Left ventricle myocardium superior (tissue), 1 donor: ENCODE results near the gene CCDC188. TPM values are rescaled to one million over a fixed set of nuclear protein-coding genes. Genes with fewer than 3 reads are reported as not detected.
A peak's percentile ranks its signal among the peaks of the same experiment; 100 is the strongest.
"Not testable (repeated sequence)": the region's sequence is repeated elsewhere in the genome, so short reads cannot be mapped to it uniquely, and the experiment has no call there.

Experiments used
- ATAC-seq: fragments of 200-7000 bp; cut with Tn5 transposase; one replicate; pipeline ENCODE4 v1.9.1; 2020; ENCODE audit warnings: mild to moderate bottlenecking, moderate library complexity
- DNase-seq: peaks from one replicate; pipeline ENCODE4 v3.0.0-alpha.2; 2020
- intact Hi-C: fragments of 100-400 bp; cut with micrococcal nuclease; formaldehyde crosslinking; loops from one replicate; pipeline ENCODE4 v1.11.0; 2022
- total RNA-seq: library from RNA; stranded (reverse); fragmentation: NEBNext Ultra II Directional; extraction: Animal tissue kit (Norgen Biotek cat#: 25700); gene quantifications from one replicate; pipeline ENCODE4 v1.2.1, GENCODE V29; 2021
- donor health status: DM: no; HTN: yes; CAD: no; lungs with severe emphysema.

The CCDC188 gene
- total RNA-seq, 1 donor from 2014 or later: 0.27 TPM

DNA sequence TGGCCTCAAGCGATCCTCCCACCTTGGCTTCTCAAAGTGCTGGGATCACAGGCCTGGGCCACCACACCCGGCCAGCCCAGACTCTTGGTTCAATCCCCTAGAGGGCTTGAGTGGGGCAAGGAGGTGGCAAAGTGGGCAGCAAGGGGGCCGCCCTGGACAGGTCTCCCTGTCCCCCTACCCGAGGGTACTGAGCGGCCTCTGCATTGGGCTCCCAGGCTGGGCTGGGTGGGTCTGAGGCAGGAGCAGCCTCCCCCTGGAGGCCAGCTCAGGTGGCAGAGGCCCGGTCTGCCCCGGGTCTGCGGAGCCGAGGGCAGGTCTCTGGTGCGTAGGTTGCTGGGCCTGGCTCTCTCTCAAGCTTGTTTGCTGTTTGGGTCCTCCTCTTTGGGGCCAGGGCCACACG is 22.4 kb upstream of the CCDC188 start:
- no peak for DNase-seq
- ATAC-seq: no peak
- intact Hi-C loops: no loop called here

DNA sequence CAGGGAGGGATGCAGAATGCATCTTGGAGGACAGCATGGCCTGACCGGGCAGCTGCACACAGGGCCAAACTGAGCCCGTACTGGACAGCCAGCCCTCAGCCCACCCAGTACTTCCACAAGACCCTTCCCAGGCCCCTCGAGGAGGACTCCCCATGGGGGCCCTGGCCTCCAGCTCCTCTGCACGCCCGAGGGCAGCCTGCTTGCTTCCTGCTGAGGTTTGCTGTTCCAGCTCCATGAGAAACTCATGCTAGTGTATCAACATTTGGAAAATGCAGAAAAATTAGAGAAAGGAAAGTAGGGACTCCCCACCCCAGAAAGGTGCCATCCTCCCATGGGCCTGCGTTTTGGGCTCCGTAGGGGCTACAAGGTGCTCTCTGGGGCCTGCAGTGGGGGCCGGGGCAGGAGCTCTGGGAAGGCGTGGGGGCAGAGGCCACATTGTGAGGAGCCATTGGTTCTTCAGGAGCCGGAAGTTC is 21.3 kb upstream of the CCDC188 start:
- ATAC-seq (no peak), DNase-seq (no peak)
- intact Hi-C loops: no loop called here

DNA sequence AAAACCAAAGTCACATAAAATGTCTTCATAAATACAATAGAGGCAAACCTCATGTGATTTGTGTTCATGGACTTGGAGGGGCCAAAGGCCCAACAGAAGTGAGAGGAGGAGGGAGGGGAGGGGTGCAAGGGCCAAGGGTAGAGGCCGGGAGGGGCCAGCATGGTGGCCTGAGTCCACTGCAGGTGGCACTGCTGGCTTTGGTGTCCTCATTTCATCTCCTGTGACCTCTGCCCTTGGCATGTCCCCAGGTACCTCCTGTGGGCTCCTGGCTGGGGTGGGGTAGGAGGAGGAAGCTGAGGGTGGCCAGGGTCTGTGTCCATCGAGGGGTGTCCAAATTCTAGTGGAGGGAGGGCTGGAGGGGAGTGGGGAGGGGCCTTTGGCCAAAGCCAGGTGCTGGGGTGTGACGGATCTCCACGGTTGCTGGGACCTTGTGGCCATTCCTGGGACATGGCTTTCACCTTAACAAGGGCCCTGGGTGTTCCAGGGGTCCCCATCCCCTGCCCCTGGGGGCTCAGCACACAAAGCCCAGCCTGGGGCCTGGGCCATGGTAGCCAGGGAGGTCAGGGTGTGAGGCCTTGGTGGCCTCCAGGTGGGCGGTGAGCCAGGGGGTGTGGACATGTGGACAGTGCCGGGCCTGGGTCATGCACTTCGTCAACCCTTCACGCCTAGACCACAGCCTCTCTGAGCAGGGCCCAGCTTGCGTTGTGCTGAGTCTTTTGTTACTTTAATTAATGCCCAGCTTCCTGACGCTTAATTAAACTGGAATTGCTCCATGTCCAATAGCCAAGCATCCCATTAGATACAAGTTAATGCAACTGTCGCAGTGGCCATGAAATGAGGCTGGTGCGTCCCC is 20.7 kb upstream of the CCDC188 start:
- intact Hi-C loops: no loop called here
- ATAC-seq (no peak), DNase-seq (no peak)

DNA sequence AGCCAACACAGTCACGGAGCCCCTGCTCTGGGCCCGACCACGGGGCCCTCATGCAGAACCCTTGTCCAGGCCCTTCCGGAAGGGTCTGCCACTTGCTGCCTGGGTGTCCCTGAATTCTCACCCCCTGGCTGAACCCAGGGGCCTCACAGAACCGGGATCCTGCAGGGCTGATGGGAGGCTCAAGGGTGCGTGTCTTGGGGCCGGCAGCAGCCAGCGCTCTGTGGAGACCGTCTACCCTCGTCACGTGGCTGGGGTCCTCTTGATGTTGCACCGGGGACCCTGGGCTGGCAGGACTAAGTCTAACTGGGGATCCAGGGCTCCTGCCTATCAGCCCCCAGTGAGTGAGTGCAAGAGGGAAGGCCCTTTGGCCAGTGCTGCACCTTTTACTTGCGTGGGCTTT is 19.3 kb upstream of the CCDC188 start:
- DNase-seq (no peak), ATAC-seq (no peak)
- intact Hi-C loops: no loop called here

DNA sequence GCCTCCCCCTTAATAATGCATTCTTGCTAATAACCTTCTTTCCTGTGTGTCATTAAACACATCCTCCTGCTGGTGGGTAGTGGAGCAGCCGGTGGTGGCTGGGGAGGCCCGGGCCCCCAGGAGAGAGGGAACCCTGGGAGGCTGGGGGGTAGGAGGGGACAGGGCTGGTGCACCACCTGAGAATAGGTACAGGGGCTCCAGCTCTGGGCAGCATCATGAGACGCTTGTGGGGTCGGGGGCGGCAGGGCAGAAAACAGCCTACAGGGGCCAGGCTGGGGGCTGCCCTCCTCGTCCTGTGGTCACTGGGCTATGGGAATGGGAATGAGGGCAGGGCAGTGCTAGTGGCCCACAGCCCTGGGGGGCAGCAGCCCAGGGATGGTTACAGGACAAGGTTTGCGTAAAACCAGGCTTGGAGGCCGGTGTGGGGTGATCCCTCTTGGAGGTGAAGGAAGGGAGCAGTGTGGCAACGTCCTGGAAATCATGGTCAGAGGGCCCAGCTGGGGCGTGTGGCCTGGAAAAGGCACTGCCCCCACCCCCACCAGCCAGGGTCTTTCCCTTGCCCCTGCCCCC is 18.5 kb upstream of the CCDC188 start:
- intact Hi-C loops: no loop called here
- DNase-seq (no peak), ATAC-seq (no peak)

DNA sequence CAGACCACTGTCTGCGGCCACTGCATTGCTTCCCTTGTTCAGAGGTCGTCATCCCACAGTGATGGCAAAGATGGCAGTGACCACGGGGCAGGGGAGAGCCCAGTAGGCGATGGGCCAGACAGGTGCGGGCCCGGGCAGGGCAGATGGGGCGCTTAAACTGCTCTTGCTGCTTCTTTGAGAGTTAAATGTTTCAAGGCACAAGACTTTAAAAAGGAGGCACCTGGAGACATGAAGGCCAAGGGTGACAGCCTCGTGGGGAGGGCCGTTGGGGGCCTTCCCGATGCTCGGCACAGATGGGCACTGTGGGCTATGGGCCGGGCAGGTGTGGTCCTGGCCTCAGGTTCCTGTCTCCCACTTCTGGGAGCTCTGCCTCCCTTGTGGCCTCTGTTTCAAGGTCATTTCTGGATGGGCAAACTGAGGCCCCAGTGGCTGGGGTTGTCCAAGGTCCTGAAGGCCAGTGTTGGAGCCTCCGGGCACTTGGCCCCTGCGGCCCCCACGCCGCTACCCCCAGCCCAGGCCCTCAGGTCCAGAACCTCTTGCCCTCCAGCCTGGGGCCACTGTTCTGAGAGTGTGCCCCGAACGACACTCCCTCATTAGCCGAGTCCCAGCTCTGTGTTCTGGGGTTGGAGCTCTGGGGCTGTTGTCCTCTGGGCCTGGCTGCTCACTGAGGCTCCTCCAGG is 16.9 kb upstream of the CCDC188 start:
- intact Hi-C loops: no loop called here
- DNase-seq (no peak), ATAC-seq (no peak)

DNA sequence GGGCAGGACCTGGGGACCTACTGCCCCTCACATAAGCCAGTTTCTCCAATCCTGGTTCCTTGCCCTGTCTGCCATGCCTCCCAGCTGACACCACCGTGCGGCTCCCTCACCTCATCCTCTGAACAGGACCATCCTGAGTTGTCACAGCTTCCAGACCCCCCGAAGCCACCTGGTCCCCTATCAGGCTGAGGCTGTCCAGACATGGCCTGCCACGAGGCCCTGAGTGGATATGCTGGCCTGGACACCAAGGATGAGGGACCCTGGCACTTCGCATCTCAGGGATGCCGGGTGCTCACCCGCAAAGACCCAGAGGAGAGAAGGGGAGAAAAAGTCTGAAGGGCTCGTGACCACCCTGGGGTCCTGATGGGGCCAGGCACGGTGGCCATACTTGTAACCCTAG is 15.8 kb upstream of the CCDC188 start:
- DNase-seq (no peak), ATAC-seq (no peak)
- intact Hi-C loops: no loop called here

DNA sequence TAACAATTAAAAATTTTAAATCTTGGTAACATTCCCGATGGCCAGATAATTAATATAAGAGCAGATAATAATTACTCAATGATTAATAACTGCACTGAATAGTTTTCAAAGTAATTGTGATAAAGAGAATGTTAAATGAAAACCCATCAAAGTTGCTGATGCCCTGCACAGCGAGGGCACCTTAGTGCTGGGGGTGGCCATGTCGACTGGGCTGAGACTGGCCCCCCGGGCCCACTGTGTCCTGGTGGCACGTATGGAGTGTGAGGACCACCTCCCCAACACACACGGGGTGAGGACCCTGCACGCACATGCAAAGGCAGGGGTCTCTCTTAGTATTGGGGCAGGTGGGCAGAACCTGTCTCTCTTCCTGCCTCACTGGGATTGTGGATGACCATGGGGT is 15.1 kb upstream of the CCDC188 start:
- no peak for DNase-seq
- intact Hi-C loops: no loop called here
- no peak for ATAC-seq

DNA sequence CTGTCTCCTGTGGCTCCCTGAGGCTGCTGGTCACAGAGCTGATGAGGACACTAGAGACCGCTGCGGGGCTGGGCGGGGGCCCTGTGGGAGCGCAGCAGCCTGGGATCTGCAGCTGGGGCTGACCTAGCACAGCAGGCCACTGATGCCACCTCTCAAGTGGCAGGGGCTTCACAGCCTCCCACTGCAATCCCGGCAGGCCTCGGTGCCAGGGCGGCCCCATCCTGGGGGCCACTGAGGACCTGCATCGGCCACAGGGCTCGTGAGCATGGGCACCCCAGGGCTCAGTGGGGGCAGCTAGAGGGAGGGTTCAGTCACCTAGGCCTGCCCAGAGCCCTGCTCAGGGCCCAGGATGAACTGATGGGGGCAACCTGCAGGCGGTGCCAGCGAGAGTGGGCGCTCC is 14.6 kb upstream of the CCDC188 start:
- DNase-seq (no peak), ATAC-seq (no peak)
- intact Hi-C loops: no loop called here

DNA sequence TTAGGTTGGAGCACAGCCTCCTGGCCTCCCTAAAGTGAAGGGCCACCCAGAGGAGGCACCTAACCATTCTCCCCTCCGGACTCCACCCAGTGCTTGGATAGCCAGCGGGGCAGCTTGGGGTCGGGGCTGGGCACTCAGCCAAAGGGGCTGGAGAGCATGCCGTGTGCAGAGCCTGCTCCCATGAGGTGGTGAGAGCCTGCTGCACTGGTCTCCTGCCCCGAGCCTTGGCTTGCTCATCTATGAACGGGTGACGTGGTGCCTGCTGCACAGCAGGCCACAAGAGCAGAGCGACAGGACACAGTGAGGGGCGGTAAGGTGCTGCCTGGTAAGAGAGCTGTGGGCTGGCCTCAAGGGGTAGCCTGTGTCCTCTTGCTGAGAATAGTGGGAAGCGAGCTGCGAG is 14.0 kb upstream of the CCDC188 start:
- ATAC-seq (no peak), DNase-seq (no peak)
- intact Hi-C loops: no loop called here

DNA sequence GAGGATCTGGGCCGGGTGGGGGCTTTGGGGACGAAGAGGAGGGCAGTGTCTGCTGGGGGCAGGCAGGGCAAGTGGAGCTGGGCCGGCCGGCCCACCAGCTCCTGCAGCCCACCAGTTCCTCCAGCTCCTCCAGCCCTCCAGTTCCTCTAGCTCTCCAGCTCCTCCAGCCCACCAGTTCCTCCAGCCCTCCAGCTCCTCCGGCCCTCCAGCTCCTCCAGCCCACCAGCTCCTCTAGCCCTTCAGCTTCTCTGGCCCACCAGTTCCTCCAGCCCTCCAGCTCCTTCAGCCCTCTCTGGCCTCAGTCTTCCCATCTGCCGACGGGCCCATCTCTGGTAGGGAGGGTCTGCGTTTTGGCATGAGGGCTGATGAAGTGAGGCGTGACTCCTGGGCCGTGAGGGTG is 9.2 kb upstream of the CCDC188 start:
- intact Hi-C loops: no loop called here
- DNase-seq: no peak
- ATAC-seq: no peak

DNA sequence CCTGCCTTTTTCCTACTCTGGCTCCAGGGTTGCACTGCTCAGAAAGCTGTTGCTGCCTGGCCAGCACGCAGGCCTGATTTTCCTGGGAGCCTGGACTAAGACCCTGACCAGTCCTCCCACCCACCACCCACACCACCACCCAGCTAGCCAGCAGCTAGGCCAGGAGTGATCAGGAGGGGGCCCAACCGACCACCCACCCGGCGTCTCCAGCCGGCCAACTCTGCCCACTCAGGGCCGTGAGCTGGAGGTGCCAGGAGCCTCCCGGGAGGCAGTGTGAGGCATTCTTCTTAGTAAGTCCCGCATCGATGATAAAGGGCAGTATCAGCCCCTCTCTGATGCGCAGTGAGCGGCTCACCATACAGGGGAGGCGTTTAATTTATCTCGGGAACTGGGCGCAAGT is 8.7 kb upstream of the CCDC188 start:
- not testable (repeated sequence) for DNase-seq, ATAC-seq
- intact Hi-C loops: loop anchor here (5.0 kb wide), 1 partner anchor 113 kb away; no protein-coding TSS in a partner anchor

DNA sequence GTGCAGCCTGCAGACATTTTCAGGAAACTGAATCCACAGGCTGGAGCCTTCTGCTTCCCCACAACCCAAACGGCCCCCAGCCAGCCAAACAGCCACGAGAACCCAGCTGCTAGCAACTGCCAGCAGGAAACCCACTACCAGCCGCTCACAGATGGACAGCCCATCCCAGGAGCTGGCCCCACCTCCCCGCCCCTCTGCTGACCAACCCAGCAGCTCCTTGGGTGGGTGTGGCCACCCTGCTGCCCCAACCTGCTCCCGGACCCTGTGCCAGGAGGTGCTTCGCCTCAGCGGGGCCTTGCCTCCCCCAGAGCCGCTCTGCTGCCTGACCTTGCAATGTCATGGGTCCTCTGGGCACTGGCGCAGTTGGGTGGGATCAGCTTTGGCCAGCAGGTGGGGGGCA is 8.2 kb upstream of the CCDC188 start:
- ATAC-seq (no peak), DNase-seq (no peak)
- intact Hi-C loops: loop anchor here (5.0 kb wide), 1 partner anchor 113 kb away; no protein-coding TSS in a partner anchor

DNA sequence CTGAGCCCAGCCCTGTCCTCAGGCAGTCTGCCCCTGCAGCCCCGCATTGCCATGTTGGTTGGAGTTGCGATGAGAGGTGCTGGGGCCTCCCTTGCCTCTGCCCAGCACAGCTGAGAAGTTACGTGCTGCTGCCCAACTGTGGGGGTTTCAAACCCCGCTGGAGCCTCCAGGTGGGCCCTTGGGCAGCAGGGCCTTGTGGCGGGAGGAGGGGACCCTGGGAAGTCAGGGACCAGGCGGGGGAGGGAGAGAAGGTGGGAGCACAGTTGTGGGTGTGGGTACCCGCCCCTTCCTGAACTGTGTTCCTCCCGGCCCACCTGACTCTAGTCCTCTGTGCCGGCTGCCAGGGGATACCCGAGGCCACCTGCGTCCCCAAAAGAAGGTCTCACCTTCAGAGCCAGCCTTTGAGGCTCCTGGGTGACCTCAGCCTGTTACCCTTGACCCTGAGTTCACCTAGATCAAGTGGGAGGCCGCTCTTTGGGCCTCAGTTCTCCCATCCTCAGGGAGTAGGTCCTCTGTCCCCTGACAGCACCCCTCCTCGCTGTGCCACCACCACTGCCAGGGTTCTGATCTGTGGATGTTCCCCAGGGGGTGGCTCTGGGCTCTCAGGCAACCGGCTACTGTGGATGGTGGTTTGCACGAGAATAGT is 7.7 kb upstream of the CCDC188 start:
- ATAC-seq: no peak
- DNase-seq: no peak
- intact Hi-C loops: loop anchor here (5.0 kb wide), 1 partner anchor 114 kb away; no protein-coding TSS in a partner anchor

DNA sequence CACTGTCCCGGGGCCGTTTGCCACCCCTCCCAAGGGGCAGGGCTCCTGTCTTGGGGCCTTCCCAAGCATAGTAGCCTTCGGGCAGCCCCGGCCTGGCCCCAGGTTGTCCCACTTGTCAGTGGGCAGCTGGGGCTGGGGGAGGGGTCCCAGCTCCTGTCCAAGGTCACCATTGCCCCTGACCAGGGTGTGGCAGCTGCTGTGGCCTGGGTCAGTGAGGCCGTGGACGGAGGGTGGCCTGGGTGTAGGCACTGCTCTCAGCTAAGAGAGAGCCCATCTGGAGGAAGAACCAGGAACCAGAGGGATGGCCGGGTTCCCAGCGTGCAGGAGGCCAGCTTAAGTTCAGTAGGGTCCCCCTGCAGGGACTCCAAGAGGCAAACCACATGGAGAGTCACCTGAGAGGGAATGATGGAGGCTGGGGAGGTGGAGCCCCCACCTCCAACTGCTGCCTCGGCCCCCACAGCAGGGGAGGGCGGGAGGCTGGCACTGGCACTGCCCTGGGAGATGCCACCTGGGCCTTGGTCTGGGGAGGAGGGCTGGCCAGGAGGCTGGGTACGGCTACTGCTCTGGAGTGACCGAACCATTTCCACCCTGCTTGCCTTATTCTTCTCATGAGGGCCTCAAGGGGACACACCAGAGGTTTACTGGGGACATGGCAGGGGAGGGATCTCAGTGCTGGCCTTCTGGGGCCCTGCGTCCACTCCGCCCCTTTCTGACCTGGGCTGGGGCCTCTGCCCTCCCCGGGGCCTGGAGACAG is 6.8 kb upstream of the CCDC188 start:
- ATAC-seq (no peak), DNase-seq (no peak)
- intact Hi-C loops: loop anchor here (5.0 kb wide), 1 partner anchor 115 kb away; no protein-coding TSS in a partner anchor

DNA sequence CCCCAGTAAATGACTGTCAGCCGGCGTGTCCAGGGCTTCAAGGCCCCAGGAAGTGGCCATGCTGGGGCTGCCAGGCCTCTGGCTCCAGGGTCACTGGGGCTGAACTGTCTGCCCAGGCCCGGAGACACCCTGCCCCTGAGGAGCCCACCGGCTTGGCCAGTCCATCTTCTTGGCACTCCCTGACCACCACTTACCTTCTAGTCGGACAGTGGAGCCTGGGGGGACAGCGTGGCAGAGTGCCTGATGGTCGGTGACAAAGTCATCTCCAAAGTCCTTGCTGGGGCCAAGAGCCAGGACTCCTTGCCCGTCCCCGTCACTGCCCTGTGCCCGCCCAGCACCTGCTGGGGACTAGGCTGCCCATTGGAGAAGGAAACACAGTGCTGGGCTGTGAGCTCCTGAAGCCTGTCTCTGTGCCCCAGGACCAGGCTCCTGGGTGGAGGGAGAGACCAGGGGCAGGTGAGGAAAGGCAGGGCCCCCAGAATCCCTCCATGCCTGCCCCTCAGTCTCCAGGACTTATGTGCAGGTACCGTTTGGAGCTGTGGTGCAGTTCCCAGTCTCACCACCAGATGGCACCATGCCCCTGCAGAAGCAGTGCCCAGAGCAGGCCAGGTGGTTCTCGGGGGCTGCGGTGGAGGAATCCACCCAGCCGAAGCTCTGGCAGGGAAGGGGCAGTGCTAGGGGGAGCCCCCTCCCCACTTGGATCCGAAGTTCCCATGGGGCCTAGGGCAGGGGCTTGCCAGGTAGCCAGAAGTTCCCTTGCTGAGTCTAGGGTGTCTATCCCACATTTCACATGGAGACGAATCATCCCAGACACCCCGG is 6.0 kb upstream of the CCDC188 start:
- ATAC-seq (peak; percentile 82), DNase-seq (peak; percentile 90)
- intact Hi-C loops: loop anchor here (5.0 kb wide), 1 partner anchor 115 kb away; no protein-coding TSS in a partner anchor

DNA sequence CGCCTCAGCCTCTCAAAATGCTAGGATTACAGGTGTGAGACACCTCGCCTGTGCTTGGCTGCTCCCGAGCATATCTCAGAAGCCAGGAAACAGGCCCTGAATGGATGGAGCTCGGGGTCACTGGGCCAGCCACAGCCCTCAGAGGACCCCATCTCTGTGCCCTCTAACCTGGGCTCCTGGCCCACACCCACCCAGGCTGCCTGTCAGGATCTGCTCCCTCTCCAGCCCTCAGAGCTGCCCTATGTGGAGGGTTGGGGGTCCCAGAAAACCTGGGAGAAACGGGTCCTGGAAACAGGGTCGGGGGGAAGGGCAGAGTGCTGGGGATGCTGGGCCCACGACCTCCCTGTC is 5.2 kb upstream of the CCDC188 start:
- ATAC-seq (no peak), DNase-seq (no peak)
- intact Hi-C loops: loop anchor here (5.0 kb wide), 1 partner anchor 116 kb away; no protein-coding TSS in a partner anchor
